HFF-Myc (cell line): ENCODE measurements around the gene COPS3.

Source experiments
- DNase-seq: peaks from one replicate; pipeline ENCODE4 v3.0.0-alpha.2; 2011; ENCODE audit warnings: low read depth; ENCODE audit errors: extremely low read depth
- H3K4me3 ChIP-seq: replicated peaks from 2 replicates; pipeline ENCODE4 v1.5.1; 2011; ENCODE audit warnings: low read depth, mild to moderate bottlenecking, control low read depth, low read length
- CTCF ChIP-seq: IDR thresholded peaks from 2 replicates; pipeline ENCODE4 v1.5.1; 2012; ENCODE audit warnings: mild to moderate bottlenecking, low read depth, low read length, control low read depth; ENCODE audit errors: missing control alignments

Gene COPS3

GRCh38 chr17:17322516-17323510 lies 41.8 kb upstream of the COPS3 start:
- no peak for DNase-seq
- TF ChIP-seq CTCF: no peak
- no peak overlapping the region for H3K4me3 ChIP-seq

GRCh38 chr17:17321356-17322025 lies 40.4 kb upstream of the COPS3 start:
- no peak overlapping the region for H3K4me3 ChIP-seq
- no peak for DNase-seq
- TF ChIP-seq CTCF: no peak

- H3K4me3 ChIP-seq: no peak overlapping the region
- DNase-seq: no peak
- TF ChIP-seq CTCF: no peak
Observed at GRCh38 chr17:17320911-17321220, 39.8 kb upstream of the COPS3 start.

- TF ChIP-seq CTCF: no peak
- H3K4me3 ChIP-seq: no peak overlapping the region
- no peak for DNase-seq
Observed at GRCh38 chr17:17320188-17320910, 39.3 kb upstream of the COPS3 start.

GRCh38 chr17:17315142-17315821 lies 34.2 kb upstream of the COPS3 start:
- TF ChIP-seq CTCF: no peak
- H3K4me3 ChIP-seq: no peak overlapping the region
- DNase-seq: no peak

GRCh38 chr17:17314501-17315071 lies 33.5 kb upstream of the COPS3 start:
- TF ChIP-seq CTCF: no peak
- DNase-seq: no peak
- no peak overlapping the region for H3K4me3 ChIP-seq
